IMR-90 (cell line): Measurements from ENCODE around the gene MAPK10.

Source experiments
- BHLHE40 ChIP-seq: fragments of 150-350 bp; IDR thresholded peaks from 2 replicates; pipeline ENCODE4 v1.6.1; 2016; ENCODE audit warnings: mild to moderate bottlenecking, low read depth, low read length
- CTCF ChIP-seq: conservative IDR thresholded peaks from 2 replicates; pipeline ENCODE4 v1.5.1; 2012; ENCODE audit warnings: mild to moderate bottlenecking, low read depth, low read length, improper control_type of control experiment
- NFE2L2 ChIP-seq: fragments of 150-350 bp; IDR thresholded peaks from 2 replicates; pipeline ENCODE4 v1.6.1; 2016; ENCODE audit warnings: low read depth, mild to moderate bottlenecking, low read length
- USF2 ChIP-seq: fragments of 150-350 bp; IDR thresholded peaks from 2 replicates; pipeline ENCODE4 v1.6.1; 2017; ENCODE audit warnings: mild to moderate bottlenecking, antibody characterized with exemption, low read length, low read depth

- TF ChIP-seq CTCF (no peak), BHLHE40 (no peak), NFE2L2 (no peak), USF2 (no peak)
Measured at GRCh38 chr4:86250006-86250405, 109.8 kb downstream of the MAPK10 start.
